Stimulated activated CD8-positive, alpha-beta memory T cell treated with anti-CD3 and anti-CD28 coated beads, Interleukin-12 subunit alpha, Interleukin-12 subunit beta, amount 100 ng/mL, for 1 hour (primary cell): ENCODE data around the gene UQCRC1.

Source experiments
- DNase-seq: peaks from one replicate; pipeline ENCODE4 v3.0.0-alpha.2; 2020; ENCODE audit warnings: low read depth

The UQCRC1 gene

DNA sequence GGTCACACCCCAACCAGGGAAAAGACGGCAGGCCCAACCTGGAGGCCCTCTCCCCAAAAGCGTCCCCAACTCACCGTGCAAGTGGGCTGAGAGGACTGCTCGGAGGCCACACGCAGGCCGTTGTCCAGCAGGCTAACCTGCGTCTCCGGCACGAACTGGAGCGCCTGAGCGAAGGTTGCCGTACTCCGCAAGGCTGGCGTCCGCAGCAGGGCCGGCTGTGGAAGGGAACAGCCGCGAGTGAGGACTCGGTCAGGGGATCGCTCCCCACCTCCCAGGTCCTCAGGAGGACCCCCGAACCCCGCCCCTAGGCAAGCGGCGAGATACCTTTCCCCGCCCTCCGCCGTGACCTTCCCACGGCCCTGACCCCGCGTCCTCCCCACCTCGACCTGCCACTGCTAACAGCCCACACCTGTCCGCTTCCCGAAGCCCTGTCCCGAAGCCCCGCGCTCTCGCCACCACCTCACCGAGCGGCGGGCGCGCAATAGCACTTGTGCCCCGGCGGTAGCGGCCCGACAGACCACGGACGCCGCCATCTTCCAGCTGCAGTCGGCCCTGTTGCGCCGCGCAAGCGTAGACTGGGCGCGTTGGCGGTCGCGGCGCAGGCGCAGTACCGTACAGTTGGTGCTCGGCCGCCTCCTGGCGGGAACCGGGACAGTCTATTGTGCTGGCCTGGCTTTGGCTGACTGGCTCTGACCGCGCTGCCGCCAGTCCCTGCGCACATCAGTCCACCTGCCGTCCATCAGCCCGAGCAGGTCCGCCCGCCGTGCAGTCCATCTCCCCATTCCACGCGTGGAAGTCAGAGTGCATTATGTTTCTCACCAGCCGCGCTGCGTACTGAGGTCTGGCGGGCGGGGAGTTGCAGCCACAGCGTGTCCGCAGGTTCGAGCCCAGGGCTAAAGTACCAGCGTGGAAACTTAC, at the start of gene UQCRC1:
Gene UQCRC1 (minus strand): TSS at position 559 of the 918 bp plus-strand sequence. CDS start 26 bp downstream, at position 533.
- DNase-seq, result peak; percentile 86

DNA sequence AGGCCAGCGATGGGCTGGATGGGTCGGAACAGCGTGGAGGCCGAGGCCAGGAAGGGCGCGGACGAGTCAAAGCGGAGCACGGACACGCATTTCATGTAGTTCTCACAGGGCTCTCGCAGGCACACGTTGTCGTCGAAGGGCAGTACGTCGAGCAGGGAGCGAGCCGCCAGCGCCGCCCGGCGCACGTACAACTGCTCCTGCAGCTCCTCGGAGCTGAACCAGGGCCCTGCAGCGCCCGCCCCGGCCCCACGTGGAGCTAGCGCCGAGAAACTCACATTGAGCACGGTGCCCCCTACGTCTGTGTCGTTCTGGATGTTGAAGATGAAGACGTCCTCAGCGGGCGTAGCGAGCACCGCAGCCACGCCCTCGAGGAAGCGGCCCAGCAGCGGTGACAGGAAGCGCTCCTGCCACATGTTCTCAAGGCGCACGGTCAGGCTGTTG, 47.4 kb upstream of the UQCRC1 start:
- DNase-seq, result no peak

DNA sequence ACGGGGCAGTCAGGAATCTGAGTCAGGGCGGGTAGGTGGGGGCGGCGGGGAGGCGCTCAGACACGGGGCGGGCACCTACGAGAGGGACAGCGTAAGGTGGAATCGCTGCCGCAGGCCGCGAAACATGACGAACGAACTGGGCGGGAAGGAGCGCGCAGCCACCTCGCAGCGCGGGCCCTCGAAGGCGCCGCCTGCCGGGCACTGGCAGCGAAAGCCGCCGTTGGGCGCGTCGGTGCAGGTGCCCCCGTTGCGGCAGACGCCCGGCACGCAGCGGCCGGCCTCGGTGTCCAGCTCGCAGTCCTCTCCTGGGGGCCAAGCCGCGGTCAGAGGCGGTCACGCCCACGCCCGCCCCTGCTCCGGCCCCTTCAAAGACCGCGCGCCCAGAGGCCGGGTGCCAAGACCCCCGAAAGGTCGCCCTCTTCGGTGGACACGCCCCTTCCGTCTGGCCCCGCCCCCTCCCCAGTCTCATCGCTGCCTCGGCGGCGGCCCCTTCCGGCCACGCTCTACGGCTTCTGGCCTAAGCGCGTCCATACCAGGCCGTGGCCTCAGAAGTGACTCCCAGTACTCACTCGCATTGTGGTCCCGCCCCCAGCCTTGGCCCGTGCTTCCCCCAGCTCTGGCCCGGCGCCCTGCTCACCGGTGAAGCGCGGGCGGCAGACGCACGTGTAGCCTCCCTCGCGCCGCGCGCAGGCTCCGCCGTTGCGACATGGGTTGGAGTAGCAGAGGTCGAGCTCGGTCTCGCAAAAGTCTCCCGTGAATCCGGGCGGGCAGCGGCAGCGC, 46.8 kb upstream of the UQCRC1 start:
- DNase-seq, result peak; percentile 65

DNA sequence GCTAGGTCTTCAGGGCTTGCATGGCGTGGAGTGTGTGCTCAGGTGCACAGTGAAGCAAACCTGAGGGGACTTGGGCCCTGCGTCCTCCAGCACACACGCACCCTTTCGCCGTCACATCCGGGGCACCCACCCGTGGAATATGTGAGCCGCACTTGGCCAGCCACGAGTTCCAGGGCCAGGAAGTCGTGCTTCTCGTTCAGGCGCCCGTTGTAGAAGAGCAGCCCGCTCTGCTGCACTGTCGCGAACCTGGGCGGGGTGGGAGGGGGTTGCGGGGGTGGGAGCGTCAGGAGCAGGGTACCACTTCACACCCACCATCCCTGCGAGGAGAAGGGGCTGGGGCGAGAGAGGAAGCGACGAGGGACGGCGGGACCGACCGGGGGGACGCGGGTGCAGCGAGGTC, 46.2 kb upstream of the UQCRC1 start:
- peak; percentile 40 for DNase-seq

DNA sequence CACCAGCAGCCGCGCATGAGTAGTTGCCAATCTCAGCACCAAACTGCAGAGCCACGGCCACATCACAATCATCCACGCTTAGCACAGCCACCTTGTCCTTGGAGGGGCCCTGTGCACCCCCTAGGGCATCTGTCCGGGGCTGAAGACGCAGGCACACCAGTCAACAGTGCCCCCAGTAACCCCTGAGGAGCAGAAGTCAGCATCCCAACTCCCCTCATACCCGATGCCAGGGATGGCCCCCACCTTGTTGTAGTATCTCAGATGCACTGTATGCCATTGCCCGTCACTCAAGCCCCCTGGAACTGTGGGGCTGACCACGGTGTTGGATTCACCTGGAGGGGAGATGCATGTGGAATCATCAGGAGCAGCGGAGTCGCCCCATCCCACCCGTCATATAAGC, 45.6 kb upstream of the UQCRC1 start:
- DNase-seq, result no peak

DNA sequence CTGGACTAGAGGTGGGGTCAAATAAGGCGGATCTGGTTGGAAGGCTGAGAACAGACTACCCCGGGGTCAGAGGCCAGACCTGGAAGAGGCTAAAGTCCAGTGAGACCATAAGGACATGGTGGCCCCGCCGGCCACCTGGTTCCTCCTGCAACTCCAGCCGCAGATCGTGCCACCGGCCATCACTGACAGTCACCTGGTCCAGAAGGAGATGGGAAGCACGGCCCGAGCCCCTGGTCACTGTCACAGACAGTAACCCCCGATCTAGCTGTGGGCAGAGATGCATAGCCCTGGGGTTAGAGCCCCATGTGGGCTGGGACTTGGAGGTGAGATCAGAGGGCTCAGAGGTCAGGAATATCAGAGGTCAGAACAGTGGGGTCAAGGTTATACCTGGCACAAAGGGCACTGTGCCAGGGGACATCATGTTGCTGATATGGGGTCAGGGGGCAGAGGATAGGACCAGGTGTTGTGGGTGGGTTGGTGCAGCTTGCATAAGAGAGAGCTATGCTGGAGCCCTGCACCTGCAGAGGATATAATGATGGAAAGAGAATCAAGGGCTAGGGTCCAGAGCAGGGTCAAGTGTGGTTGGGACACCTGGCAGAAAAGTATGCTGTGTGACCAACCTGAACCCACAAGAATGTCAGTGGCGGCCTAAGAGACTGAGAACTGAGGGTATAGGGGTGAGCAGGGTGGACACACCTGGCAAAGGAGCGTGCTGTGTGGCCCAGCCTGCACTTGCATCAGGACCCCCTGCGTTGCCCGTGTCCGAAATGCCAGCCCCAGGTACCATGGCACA, 43.7 kb upstream of the UQCRC1 start:
- DNase-seq, result no peak

DNA sequence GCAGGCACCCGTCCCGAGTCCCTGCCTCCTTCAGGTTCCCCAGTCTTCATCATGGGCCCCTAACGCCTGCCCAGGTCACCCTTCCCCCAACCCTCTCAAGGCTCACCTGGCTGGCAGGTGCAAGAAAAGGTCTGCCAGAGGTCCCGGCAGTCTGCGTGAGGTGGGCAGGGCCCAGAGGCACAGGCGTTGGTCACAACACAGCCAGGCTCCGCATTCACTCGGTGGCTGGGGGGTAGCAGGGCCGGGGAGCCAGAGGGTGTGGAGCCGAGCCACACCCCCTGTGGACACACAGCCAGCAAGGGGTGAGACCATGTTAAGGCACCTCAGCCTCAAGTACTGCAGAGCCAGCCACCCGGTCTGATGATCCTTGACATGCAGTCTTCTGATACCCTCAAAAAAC, 42.3 kb upstream of the UQCRC1 start:
- no peak for DNase-seq

DNA sequence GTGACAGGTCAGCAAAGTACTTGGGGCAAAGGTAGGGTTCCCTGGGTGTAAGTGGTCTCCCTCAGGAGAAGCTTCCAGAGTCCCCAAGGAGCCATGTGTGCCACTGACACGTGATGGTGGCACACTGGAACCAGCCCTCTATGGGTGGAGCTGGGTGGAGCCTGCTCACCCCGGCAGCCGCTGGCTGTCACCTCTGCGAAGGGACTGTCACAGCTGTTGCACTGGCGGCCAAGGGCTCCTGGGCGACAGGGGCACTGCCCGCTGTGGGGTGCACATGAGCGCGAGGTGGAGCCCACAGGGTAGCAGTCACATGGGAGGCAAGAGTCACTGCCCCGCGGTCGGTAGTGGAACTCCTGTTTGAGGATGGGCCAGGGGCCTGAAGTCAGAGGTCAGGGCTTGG, 41.3 kb upstream of the UQCRC1 start:
- no peak for DNase-seq

DNA sequence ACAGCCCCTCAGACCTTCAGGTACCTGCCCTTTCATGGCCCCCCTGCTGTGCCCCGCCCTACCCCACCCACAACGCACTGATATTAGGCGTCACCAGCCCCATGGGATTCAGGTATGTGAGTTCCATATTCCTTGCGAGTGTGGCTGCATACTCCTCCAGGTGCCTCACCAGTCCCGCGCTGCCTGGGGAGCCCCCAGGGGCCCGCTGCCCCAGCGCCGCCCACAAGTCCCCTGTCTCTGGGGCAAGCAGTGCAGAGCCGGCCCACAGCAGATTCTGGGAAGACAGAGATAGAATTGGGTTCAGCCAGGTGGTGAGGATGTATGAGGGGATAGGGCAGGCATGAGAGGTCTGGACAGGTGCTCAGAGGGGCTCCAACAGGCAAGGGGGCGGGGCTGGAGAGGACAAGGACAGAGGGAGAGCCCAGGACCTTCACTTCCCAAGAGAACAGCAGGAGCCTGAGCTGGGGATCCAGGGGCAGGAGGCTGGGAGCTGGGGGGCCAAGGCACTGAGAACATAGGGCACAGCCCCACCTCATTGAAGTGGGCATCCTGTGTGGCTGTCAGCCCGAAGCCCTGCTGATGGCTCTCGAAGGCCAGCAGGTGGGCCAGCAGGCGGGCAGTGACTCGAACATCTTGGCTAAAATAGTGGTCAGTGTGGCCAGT, 38.9 kb upstream of the UQCRC1 start:
- DNase-seq, result no peak

DNA sequence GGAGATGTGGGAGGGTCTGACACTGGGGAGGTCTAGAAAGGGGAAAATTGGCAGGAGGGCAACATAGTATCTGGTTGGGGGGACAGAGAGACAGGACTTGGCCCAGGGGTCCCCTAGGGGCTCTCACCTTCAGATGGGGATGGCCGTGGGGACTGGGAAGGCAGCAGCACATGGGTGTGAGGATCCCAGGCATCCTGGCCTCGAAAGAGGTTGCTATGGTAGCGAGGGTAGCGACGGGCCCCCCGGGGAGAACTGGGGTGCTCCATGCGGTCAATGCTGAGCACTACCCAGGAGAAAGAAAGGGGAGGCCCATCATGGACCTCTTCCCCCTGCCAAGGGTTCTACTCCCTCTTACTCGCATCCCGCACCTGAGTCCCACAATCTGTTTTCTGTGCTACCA, 38.3 kb upstream of the UQCRC1 start:
- DNase-seq, result no peak

DNA sequence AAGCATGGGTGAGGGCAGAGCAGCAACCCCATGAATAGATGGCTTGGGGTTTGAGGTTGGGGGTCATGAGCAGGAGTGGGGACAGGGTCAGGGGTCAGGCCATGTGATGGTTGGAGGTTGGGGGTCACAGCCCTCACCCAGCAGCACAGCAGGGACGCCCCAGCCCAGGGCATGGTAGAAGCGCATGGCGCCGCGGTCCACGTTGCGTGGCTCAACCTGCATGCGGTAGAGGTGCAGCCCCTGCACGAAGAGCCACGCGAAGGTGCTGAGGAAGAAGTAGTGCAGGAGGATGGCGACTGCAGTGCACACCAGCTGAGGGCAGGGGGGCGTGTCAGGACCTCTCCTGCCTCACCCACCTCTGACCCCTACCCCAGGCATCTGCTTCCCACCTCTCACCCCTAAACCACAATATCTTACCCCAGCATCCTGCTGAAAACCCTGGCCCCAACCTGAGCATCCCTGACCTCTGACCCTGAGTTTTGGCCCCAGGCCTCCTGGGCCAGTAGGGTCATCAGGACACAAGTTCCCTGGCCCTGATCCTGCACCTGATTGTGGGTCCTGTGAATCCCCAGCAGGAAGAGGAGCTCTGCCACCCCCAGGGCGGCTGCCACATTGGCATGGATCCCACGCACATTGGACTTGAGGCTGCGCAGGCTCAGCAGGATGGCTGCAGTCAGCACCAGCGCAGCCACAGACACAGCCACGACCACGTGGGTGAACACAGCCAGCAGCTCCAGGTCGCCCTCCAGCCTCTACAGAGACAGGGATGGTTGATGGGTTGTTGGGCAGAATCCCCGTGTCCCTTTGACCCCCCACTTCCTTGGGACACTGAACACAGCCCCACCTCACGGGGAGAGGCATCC, 35.7 kb upstream of the UQCRC1 start:
- DNase-seq, result no peak

DNA sequence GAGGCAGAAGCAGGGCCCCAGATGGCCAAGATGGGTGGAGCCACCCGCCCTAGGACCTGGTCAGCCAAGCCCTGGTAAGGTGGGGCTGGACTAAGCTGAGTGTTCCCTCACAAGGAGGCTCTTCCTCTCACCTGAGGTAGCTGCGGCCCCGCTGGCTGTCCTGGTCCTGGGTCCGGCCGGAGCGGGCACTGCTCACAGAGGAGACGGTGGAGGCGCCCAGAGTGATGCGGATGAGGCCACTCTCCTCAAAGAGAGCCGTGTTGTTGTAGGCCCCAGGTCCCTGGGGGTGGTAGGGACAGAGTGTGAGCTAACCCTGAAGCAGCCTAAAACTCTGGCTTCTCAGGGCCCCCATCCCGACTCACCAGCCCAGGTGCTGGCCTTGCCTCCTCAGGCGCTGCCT, 33.2 kb upstream of the UQCRC1 start:
- DNase-seq, result no peak

DNA sequence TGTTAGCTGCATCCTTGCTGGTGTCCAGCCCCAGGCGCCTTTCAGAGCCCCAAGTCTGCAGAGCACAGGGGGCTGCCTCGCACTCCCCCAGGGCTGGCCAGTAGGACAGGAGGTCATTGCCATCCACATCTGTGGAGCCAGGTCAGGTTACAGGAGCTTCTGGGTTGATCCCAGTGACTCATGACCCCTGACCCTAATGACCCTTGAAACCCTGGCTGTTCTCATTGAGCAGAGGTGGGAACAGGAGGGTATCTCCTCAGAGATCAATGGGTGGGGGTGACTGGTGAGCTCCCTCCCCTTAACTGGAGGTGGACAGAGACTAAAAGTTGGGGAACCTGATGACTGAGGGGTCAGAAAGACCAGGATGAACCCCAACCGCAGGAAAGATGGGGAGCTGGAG, 31.9 kb upstream of the UQCRC1 start:
- no peak for DNase-seq

DNA sequence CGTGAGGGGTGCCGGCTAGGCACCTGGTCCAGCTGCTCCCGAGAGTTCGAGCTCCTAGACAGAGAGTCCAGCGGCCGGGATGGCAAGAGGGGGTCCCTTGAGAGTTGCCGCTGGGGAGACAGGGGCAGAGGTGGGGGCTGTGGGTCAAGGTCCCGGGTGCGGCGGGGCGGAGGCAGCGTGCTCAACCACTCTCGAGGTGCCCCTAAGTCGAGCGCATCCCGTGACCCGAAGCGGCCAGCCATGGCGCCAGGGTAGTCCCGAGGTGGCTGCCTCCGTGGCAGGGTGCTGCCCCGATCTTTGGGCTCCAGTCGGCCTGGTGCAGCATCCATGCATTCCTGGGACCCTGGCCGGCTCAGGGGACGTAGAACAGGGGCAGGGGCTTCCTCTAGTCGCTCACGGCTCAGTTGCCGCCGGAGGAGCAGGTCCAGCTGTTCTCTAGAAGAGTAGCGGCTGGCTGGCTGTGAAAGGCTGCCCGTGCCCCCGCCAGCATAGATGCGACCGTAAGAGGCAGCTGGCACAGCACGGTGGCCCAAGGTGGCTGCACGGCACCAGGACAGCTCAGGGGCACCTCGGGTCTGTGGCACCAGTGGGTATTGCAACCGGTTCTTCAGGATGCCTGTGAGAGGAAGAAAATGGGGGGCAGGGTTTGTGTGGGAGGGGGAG, 30.6 kb upstream of the UQCRC1 start:
- no peak for DNase-seq

DNA sequence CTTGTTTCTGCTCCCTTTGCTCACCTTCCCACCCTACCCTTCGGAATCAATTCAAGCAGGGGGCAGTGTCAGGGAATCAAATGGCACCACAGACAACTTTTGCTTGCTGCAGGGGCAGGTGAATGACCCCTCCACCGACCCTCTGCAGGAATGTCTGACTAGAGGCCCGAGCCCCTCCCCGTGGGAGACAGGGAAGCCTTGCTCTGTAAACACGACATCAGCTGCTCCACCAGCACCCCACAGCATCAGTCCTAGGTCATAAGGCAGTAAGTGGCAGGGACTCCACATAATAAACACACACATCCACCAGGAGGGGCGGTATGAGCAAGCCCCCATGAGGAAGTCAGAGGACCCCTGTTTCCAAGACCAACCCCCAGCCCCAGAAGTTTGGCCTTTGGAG, 27.9 kb upstream of the UQCRC1 start:
- DNase-seq, result no peak

DNA sequence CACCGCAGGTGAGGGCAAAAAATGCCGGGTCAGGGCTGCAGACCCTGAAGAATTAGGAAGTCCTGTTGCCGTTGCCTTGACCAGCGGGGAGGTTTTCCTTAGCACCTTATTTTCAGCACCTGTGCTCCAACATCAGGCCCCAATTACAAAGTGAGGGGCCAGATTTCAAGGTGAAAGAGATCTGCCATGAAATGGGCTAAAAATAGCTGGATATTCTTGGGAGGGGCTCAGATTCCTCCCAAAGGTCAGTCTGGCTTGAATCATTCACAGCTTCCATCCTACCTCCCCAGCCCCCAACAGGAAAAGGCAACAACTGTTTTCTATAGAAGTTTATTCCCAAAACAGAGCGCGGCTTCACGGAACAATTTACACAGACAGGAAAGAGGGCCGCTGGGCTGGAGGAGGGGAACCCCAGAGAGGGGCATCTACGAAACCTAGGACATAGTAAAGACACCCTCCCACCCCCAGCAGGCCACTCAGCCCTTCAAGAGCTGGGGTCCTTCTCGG, 26.8 kb upstream of the UQCRC1 start:
- no peak for DNase-seq

DNA sequence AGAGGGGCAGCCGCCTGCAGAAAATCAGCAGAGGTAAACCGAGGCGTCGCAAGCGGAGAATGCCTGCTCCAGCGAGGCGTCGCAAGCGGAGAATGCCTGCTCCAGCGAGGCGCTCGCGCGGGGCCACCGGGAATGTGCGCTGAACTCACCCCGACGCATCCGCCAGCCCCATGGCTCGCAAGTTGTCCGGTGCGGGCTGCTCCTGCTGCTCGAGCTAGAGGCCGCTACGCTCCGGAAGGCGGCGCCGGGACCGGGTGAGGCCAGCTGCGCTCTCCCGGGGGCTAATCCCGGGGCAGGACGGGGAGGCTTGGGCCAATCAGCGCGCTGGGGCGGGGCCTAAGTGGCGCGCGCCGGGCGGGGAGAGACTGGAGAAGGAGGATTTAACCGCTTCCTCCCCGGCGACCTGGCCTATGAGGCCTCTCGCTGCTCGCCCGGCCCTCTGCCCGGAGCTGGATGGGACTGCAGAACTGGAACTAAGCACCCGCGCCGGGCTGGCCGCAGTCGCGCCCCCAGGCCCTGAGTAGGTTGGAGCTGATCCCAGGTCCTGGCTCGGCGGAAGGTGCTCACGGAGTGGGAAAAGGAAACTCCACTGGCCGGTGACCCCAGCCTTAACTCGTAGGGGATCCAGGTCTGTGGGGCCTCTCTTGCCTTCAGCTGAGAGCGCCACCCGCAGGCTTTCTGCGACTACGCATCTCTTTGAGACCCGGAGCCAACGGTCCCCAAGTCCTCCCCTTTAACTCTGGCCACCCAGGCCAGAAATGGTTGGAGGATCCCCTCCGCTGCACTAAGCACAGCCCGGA, 26.0 kb upstream of the UQCRC1 start, which contains the start of gene SLC26A6:
Gene SLC26A6 (minus strand): TSS at position 240 of the 800 bp plus-strand sequence. CDS start 68 bp downstream, at position 172.
- DNase-seq, result peak; percentile 87

DNA sequence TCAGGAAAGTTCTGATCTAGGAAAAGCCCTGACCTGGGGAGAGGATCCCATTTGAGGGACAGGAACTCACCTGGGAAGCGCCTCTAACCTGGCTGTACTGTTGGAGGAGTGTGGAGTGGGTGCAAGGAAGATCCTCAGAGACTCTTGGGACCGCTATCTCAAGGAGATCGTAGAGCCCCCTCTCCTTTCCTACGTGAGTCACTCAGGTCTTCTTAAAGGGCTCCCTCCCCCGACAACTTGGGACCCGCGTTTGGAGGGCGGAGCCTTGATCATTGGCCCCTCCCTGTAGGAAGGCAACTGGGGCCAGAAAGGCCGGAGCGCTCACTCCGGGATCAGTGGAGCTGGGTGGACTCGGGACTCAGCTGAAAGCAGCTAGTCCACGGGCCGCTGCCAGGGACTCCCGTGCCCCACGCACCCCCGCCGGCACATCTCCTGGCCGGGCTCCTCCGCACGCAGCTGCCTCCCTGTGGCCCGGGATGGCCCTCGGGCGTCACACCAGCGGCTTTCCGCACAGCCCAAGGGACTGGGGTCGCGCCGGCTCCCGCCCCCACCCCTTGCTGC, 25.3 kb upstream of the UQCRC1 start:
- DNase-seq, result no peak

DNA sequence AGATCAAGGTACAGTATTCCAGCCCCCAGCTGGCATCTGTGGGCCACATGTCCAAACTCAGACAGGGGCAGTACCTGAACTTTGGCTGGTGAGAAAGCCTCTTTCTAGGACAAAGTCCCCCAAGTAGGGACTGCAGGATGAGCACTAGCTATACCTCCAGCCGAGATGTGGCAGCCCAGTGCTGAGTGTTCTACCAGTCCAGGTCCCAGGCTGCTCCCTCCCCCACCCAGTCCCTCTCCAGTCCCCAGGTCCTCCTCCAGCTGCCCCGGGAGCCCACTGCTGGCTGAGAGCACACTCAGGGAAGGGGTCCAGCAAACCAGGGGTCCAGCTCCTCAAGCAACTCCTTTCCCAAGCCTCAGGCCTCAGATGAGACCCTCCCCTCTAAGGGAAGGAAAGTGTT, 24.3 kb upstream of the UQCRC1 start:
- no peak for DNase-seq
